Measurements from ENCODE around the gene SRGAP3. TPM values are rescaled to one million over a fixed set of nuclear protein-coding genes. Genes with fewer than 3 reads are reported as not detected.
"Not testable (repeated sequence)": the region's sequence is repeated elsewhere in the genome, so short reads cannot be mapped to it uniquely, and the experiment has no call there.

Gene SRGAP3
- total RNA-seq, 3 donors from 2014 or later: 0.27 to 2.0 (median 0.42) TPM

GRCh38 chr3:9098716-9099675 is 150.4 kb downstream of the SRGAP3 start:
- no peaks in the 10 kb centered on the region for H3K4me1 Mint-ChIP-seq (ENCODE audit: low read depth)
- ATAC-seq: no peak

GRCh38 chr3:9097495-9097894 is 152.0 kb downstream of the SRGAP3 start:
- Mint-ChIP-seq H3K36me3 (ENCODE audit: insufficient read depth) (no peaks in the 10 kb centered on the region), H3K9me3 (no peaks in the 10 kb centered on the region), H3K4me1 (ENCODE audit: low read depth) (no peaks in the 10 kb centered on the region), H3K27me3 (ENCODE audit: low read depth) (no peaks in the 10 kb centered on the region), H3K4me3 (no peak overlapping the region)
- DNase-seq (no peak), ATAC-seq (no peak)

More at GRCh38 chr3:9098716-9099675, 150.4 kb downstream of the SRGAP3 start:
- H3K36me3 Mint-ChIP-seq (ENCODE audit: insufficient read depth): no peaks in the 10 kb centered on the region
- no peak for DNase-seq
- no peaks in the 10 kb centered on the region for H3K27me3 Mint-ChIP-seq (ENCODE audit: low read depth)
- no peak overlapping the region for H3K4me3 Mint-ChIP-seq
- no peaks in the 10 kb centered on the region for H3K9me3 Mint-ChIP-seq

GRCh38 chr3:9091486-9092235 is 157.8 kb downstream of the SRGAP3 start:
- H3K27me3 Mint-ChIP-seq (ENCODE audit: low read depth): no peaks in the 10 kb centered on the region
- no peaks in the 10 kb centered on the region for H3K9me3 Mint-ChIP-seq
- no peak overlapping the region for H3K4me3 Mint-ChIP-seq
- H3K4me1 Mint-ChIP-seq (ENCODE audit: low read depth): no peaks in the 10 kb centered on the region
- DNase-seq (no peak), ATAC-seq (no peak)
- no peaks in the 10 kb centered on the region for H3K36me3 Mint-ChIP-seq (ENCODE audit: insufficient read depth)

- H3K36me3 Mint-ChIP-seq (ENCODE audit: insufficient read depth): no peaks in the 10 kb centered on the region
- DNase-seq (no peak), ATAC-seq (no peak)
- H3K4me3 Mint-ChIP-seq: no peak overlapping the region
- H3K4me1 Mint-ChIP-seq (ENCODE audit: low read depth): no peaks in the 10 kb centered on the region
- no peaks in the 10 kb centered on the region for H3K27me3 Mint-ChIP-seq (ENCODE audit: low read depth)
- no peaks in the 10 kb centered on the region for H3K9me3 Mint-ChIP-seq
Observed at GRCh38 chr3:9088441-9089353, 160.7 kb downstream of the SRGAP3 start.

- Mint-ChIP-seq H3K27me3 (ENCODE audit: low read depth) (no peaks in the 10 kb centered on the region), H3K4me3 (no peak overlapping the region), H3K4me1 (ENCODE audit: low read depth) (no peaks in the 10 kb centered on the region), H3K9me3 (no peaks in the 10 kb centered on the region), H3K36me3 (ENCODE audit: insufficient read depth) (no peaks in the 10 kb centered on the region)
- DNase-seq (no peak), ATAC-seq (no peak)
Observed at GRCh38 chr3:9087831-9088413, 161.5 kb downstream of the SRGAP3 start.

DNA sequence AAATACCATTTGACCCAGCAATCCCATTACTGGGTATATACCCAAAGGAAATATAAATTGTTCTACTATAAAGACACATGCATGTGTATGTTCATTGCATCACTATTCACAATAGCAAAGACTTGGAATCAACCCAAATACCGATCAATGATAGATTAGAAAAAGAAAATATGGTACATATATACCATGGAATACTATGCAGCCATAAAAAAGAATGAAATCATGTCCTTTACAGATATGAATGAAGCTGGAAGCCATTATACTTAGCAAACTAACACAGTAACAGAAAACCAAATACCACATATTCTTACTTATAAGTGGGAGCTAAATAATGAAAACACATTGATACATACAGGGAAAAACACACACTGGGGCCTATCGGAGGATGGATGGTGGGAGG is 164.0 kb downstream of the SRGAP3 start:
- not testable (repeated sequence) for H3K27me3 Mint-ChIP-seq (ENCODE audit: low read depth); H3K4me3 Mint-ChIP-seq; H3K9me3 Mint-ChIP-seq; DNase-seq; H3K4me1 Mint-ChIP-seq (ENCODE audit: low read depth); H3K36me3 Mint-ChIP-seq (ENCODE audit: insufficient read depth); ATAC-seq

DNA sequence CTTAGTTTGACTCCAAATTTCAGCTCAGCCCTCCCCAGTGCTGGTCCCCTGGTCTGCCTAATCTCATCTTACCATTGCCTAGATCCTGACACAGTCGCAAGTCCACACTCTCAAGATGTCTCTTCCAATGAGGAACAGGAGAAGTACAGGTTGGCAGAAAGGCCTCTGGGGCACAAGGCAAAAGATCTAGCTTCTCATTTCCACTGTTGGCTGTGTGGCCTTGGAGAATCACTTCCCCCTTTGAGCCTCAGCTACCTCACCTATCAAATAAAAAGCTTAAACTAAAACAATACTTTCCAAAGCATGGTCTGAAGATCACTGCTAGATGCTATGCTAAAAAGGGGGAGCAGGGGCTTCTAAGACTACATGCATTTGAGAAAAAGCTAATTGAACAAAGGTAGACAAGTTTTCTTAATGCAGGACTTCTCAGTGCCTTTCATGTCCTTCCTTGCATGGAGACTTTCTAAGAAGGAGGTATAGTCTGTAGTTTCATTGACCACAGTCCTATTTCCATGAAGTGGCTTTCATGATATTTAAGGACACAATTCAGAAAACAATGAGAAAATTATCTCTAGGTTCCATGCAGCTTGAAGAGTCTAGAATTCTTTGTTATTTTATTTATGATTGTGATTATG is 168.1 kb downstream of the SRGAP3 start:
- H3K9me3 Mint-ChIP-seq: no peaks in the 10 kb centered on the region
- no peak for ATAC-seq
- H3K4me3 Mint-ChIP-seq: no peak overlapping the region
- H3K4me1 Mint-ChIP-seq (ENCODE audit: low read depth): no peaks in the 10 kb centered on the region
- H3K36me3 Mint-ChIP-seq (ENCODE audit: insufficient read depth): no peaks in the 10 kb centered on the region
- no peaks in the 10 kb centered on the region for H3K27me3 Mint-ChIP-seq (ENCODE audit: low read depth)
- no peak for DNase-seq

DNA sequence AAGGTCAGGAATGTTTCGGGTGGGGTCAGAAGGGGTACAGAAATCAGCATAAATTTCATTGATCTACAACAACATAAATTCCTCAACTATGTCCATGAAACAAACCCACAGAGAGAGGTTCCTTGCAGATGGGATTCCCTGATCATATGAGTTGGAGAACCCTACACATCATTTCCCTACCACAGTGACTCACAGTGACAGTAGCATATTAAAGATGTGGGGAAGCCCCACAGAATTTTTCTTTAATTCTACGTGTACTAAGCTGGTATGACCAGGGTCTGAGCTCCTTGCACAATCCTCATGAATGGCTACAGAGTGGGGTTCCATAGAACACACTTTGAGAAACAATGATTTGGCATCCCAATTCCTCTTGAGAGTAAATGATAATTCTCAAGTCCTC is 169.3 kb downstream of the SRGAP3 start:
- no peaks in the 10 kb centered on the region for H3K36me3 Mint-ChIP-seq (ENCODE audit: insufficient read depth)
- ATAC-seq (peak; percentile 65 to 87), DNase-seq (no peak)
- no peaks in the 10 kb centered on the region for H3K4me1 Mint-ChIP-seq (ENCODE audit: low read depth)
- H3K9me3 Mint-ChIP-seq: no peaks in the 10 kb centered on the region
- no peak overlapping the region for H3K4me3 Mint-ChIP-seq
- H3K27me3 Mint-ChIP-seq (ENCODE audit: low read depth): no peaks in the 10 kb centered on the region

GRCh38 chr3:9079676-9080075 is 169.8 kb downstream of the SRGAP3 start:
- H3K9me3 Mint-ChIP-seq: no peaks in the 10 kb centered on the region
- ATAC-seq (no peak), DNase-seq (no peak)
- H3K4me1 Mint-ChIP-seq (ENCODE audit: low read depth): no peaks in the 10 kb centered on the region
- no peaks in the 10 kb centered on the region for H3K27me3 Mint-ChIP-seq (ENCODE audit: low read depth)
- no peaks in the 10 kb centered on the region for H3K36me3 Mint-ChIP-seq (ENCODE audit: insufficient read depth)
- no peak overlapping the region for H3K4me3 Mint-ChIP-seq

- ATAC-seq (no peak), DNase-seq (no peak)
- no peak overlapping the region for H3K4me3 Mint-ChIP-seq
- no peaks in the 10 kb centered on the region for H3K9me3 Mint-ChIP-seq
- H3K27me3 Mint-ChIP-seq (ENCODE audit: low read depth): no peaks in the 10 kb centered on the region
- H3K36me3 Mint-ChIP-seq (ENCODE audit: insufficient read depth): no peaks in the 10 kb centered on the region
- no peaks in the 10 kb centered on the region for H3K4me1 Mint-ChIP-seq (ENCODE audit: low read depth)
Observed at GRCh38 chr3:9078561-9079240, 170.7 kb downstream of the SRGAP3 start.

- no peaks in the 10 kb centered on the region for H3K4me1 Mint-ChIP-seq (ENCODE audit: low read depth)
- no peaks in the 10 kb centered on the region for H3K36me3 Mint-ChIP-seq (ENCODE audit: insufficient read depth)
- no peak for DNase-seq
- no peak for ATAC-seq
- no peak overlapping the region for H3K4me3 Mint-ChIP-seq
- no peaks in the 10 kb centered on the region for H3K27me3 Mint-ChIP-seq (ENCODE audit: low read depth)
- no peaks in the 10 kb centered on the region for H3K9me3 Mint-ChIP-seq
Observed at GRCh38 chr3:9077029-9077428, 172.4 kb downstream of the SRGAP3 start.

- no peak for ATAC-seq
- H3K9me3 Mint-ChIP-seq: no peaks in the 10 kb centered on the region
- no peak overlapping the region for H3K4me3 Mint-ChIP-seq
- no peaks in the 10 kb centered on the region for H3K36me3 Mint-ChIP-seq (ENCODE audit: insufficient read depth)
- no peaks in the 10 kb centered on the region for H3K27me3 Mint-ChIP-seq (ENCODE audit: low read depth)
- no peak for DNase-seq
- H3K4me1 Mint-ChIP-seq (ENCODE audit: low read depth): no peaks in the 10 kb centered on the region
Observed at GRCh38 chr3:9075762-9076161, 173.7 kb downstream of the SRGAP3 start.

- H3K4me3 Mint-ChIP-seq: no peak overlapping the region
- H3K27me3 Mint-ChIP-seq (ENCODE audit: low read depth): no peaks in the 10 kb centered on the region
- ATAC-seq (no peak), DNase-seq (no peak)
- no peaks in the 10 kb centered on the region for H3K4me1 Mint-ChIP-seq (ENCODE audit: low read depth)
- H3K9me3 Mint-ChIP-seq: no peaks in the 10 kb centered on the region
- H3K36me3 Mint-ChIP-seq (ENCODE audit: insufficient read depth): no peaks in the 10 kb centered on the region
Observed at GRCh38 chr3:9074079-9074478, 175.4 kb downstream of the SRGAP3 start.

All from activated T-cell treated with anti-CD3 and anti-CD28 coated beads, Interleukin-2, amount 50 U/mL, for 4 hours (primary cell).